ENCODE data around the gene ARRB1.

Gene ARRB1

GRCh38 chr11:75279273-75279672 lies 72.2 kb downstream of the ARRB1 start:
- H3K4me3 ChIP-seq (ENCODE audit: low read length) = no peak overlapping the region
- H3K4me1 ChIP-seq (ENCODE audit: low read length) = no peaks in the 10 kb centered on the region
- H3K79me2 ChIP-seq (ENCODE audit: low read length) = no peaks in the 10 kb centered on the region
- H4K20me1 ChIP-seq (ENCODE audit: insufficient read depth, low read length) = no peaks in the 10 kb centered on the region
- H3K4me2 ChIP-seq (ENCODE audit: low read depth, low read length) = no peak overlapping the region
- no peaks in the 10 kb centered on the region for H3K36me3 ChIP-seq (replicated peaks; ENCODE audit: insufficient read depth, low read length)
- no peak overlapping the region for H3K9ac ChIP-seq (ENCODE audit: low read length)
- H3K9me2 ChIP-seq (replicated peaks; ENCODE audit: insufficient read depth, low read length) = no peaks in the 10 kb centered on the region
- H3F3A ChIP-seq (ENCODE audit: insufficient read depth, low read length) = no peaks in the 10 kb centered on the region
- DNase-seq = no peak
- no peak overlapping the region for H2AFZ ChIP-seq (ENCODE audit: low read length)
- H3K27ac ChIP-seq (ENCODE audit: low read length) = no peak overlapping the region
- TF ChIP-seq EZH2 (optimal IDR thresholded peaks at IDR 0.05; ENCODE audit: low read depth, low read length) = no peak
- no peak for TF ChIP-seq CTCF (IDR thresholded peaks at IDR 0.05; ENCODE audit: low read length)
- TF ChIP-seq EZH2phosphoT487 (IDR thresholded peaks at IDR 0.05; ENCODE audit: low read length) = no peak
- H3K9me3 ChIP-seq (replicated peaks; ENCODE audit: insufficient read depth, low read length) = no peaks in the 10 kb centered on the region
- 0 out of 2 replicates have a peak, but pooled peaks cover 9% of the 10 kb centered on the region for H3K27me3 ChIP-seq (replicated peaks; ENCODE audit: insufficient read depth, low read length)

- no peak overlapping the region for H3K4me2 ChIP-seq (ENCODE audit: low read depth, low read length)
- no peaks in the 10 kb centered on the region for H3K4me1 ChIP-seq (ENCODE audit: low read length)
- H3K27me3 ChIP-seq (replicated peaks; ENCODE audit: insufficient read depth, low read length) = 0 out of 2 replicates have a peak, but pooled peaks cover 9% of the 10 kb centered on the region
- no peaks in the 10 kb centered on the region for H3F3A ChIP-seq (ENCODE audit: insufficient read depth, low read length)
- H3K79me2 ChIP-seq (ENCODE audit: low read length) = no peaks in the 10 kb centered on the region
- no peaks in the 10 kb centered on the region for H3K36me3 ChIP-seq (replicated peaks; ENCODE audit: insufficient read depth, low read length)
- no peak overlapping the region for H3K27ac ChIP-seq (ENCODE audit: low read length)
- H3K9ac ChIP-seq (ENCODE audit: low read length) = no peak overlapping the region
- H3K4me3 ChIP-seq (ENCODE audit: low read length) = no peak overlapping the region
- TF ChIP-seq CTCF (IDR thresholded peaks at IDR 0.05; ENCODE audit: low read length) (no peak), EZH2 (optimal IDR thresholded peaks at IDR 0.05; ENCODE audit: low read depth, low read length) (no peak), EZH2phosphoT487 (IDR thresholded peaks at IDR 0.05; ENCODE audit: low read length) (no peak)
- H2AFZ ChIP-seq (ENCODE audit: low read length) = no peak overlapping the region
- no peaks in the 10 kb centered on the region for H3K9me2 ChIP-seq (replicated peaks; ENCODE audit: insufficient read depth, low read length)
- no peak for DNase-seq
- no peaks in the 10 kb centered on the region for H4K20me1 ChIP-seq (ENCODE audit: insufficient read depth, low read length)
- no peaks in the 10 kb centered on the region for H3K9me3 ChIP-seq (replicated peaks; ENCODE audit: insufficient read depth, low read length)
Measured at GRCh38 chr11:75277991-75278790, 73.3 kb downstream of the ARRB1 start.

- Histone ChIP-seq H2AFZ (ENCODE audit: low read length) (no peak overlapping the region), H3K9ac (ENCODE audit: low read length) (no peak overlapping the region), H3K79me2 (ENCODE audit: low read length) (no peaks in the 10 kb centered on the region), H3K27me3 (replicated peaks; ENCODE audit: insufficient read depth, low read length) (0 out of 2 replicates have a peak, but pooled peaks cover 9% of the 10 kb centered on the region), H3K27ac (ENCODE audit: low read length) (no peak overlapping the region), H3K9me3 (replicated peaks; ENCODE audit: insufficient read depth, low read length) (no peaks in the 10 kb centered on the region), H3K4me1 (ENCODE audit: low read length) (no peaks in the 10 kb centered on the region), H3K4me2 (ENCODE audit: low read depth, low read length) (no peak overlapping the region), H4K20me1 (ENCODE audit: insufficient read depth, low read length) (no peaks in the 10 kb centered on the region), H3K4me3 (ENCODE audit: low read length) (no peak overlapping the region), H3K9me2 (replicated peaks; ENCODE audit: insufficient read depth, low read length) (no peaks in the 10 kb centered on the region), H3K36me3 (replicated peaks; ENCODE audit: insufficient read depth, low read length) (no peaks in the 10 kb centered on the region), H3F3A (ENCODE audit: insufficient read depth, low read length) (no peaks in the 10 kb centered on the region)
- no peak for DNase-seq
- no peak for TF ChIP-seq EZH2 (optimal IDR thresholded peaks at IDR 0.05; ENCODE audit: low read depth, low read length)
- TF ChIP-seq CTCF (IDR thresholded peaks at IDR 0.05; ENCODE audit: low read length) = no peak
- no peak for TF ChIP-seq EZH2phosphoT487 (IDR thresholded peaks at IDR 0.05; ENCODE audit: low read length)
Measured at GRCh38 chr11:75277211-75277805, 74.2 kb downstream of the ARRB1 start.
